ENCODE measurements around the gene PTPRG. TPM values are rescaled to one million over a fixed set of nuclear protein-coding genes. Genes with fewer than 3 reads are reported as not detected.

The PTPRG gene
- total and polyA plus RNA-seq, 2 of the 13 experiments (the other 11 are each of a cell fraction or from before 2014, with no cell fraction given), result 8.0 to 25.3 TPM

GRCh38 chr3:61857297-61857696, 295.9 kb downstream of the PTPRG start:
- Histone ChIP-seq H3K36me3 (replicated peaks in 1 of 2; ENCODE audit: control insufficient read depth in 1 of 2, insufficient read depth in 2 of 2, low read length in 2 of 2) (no peaks in the 10 kb centered on the region), H2AFZ (ENCODE audit: low read length) (no peak overlapping the region), H3K79me2 (ENCODE audit: insufficient read depth, low read length) (no peaks in the 10 kb centered on the region), H3K9ac (ENCODE audit: insufficient read depth, low read depth, low read length) (no peak overlapping the region), H4K20me1 (ENCODE audit: insufficient read depth, low read length) (no peaks in the 10 kb centered on the region), H3K4me1 (ENCODE audit: insufficient read depth, low read length) (peaks cover 10% of the 10 kb centered on the region), H3K4me3 (replicated peaks in 1 of 3; ENCODE audit: insufficient read depth in 1 of 3, low read depth in 2 of 3, low read length in 3 of 3) (no peak overlapping the region), H3K9me3 (ENCODE audit: low read length) (peaks cover 7% of the 10 kb centered on the region; the same call in 1 of the 2 replicates), H3K27ac (ENCODE audit: extremely low read length, insufficient read depth, low read length) (no peak overlapping the region), H3K4me2 (ENCODE audit: low read depth, low read length) (no peak overlapping the region), H3K27me3 (ENCODE audit: control insufficient read depth in 1 of 2, insufficient read depth in 2 of 2, low read length in 2 of 2) (no peaks in the 10 kb centered on the region)
- WGBS (ENCODE audit: low lambda C conversion rate), result 100% methylated on average over 2 of the region's 2 CpGs
- ChIA-PET POLR2A (no interaction called here), CTCF (ENCODE audit: low intra/inter-chr PET ratio, low total read pairs) (no interaction called here)
- ATAC-seq (no peak), FAIRE-seq (no peak), DNase-seq (ENCODE audit: low spot score) (no peak)
- intact Hi-C loops (cut with micrococcal nuclease; ENCODE audit: unreplicated experiment), result loop anchor here (5.0 kb wide), 1 partner anchor 330 kb away; no protein-coding TSS in a partner anchor
- no TSS peak for BruUV-seq (replicated peaks)
- in situ Hi-C loops (cut with HindIII; ENCODE audit: extremely low pct_ligation_motif_present, low pct_unique_long_range_greater_than_20kb), result loop anchor here (25.0 kb wide), 1 partner anchor 330 kb away; no protein-coding TSS in a partner anchor
- TF ChIP-seq RFXANK (CRISPR knock-in tag; IDR thresholded peaks at IDR 0.05) (no peak), MEIS1 (CRISPR knock-in tag; IDR thresholded peaks at IDR 0.05; ENCODE audit: borderline replicate concordance) (no peak), NAIF1 (CRISPR knock-in tag; IDR thresholded peaks at IDR 0.05; ENCODE audit: borderline replicate concordance) (no peak), ZFP37 (CRISPR knock-in tag; IDR thresholded peaks at IDR 0.05; ENCODE audit: borderline replicate concordance) (no peak), WIZ (CRISPR knock-in tag; IDR thresholded peaks at IDR 0.05) (no peak), ZNF652 (CRISPR knock-in tag; IDR thresholded peaks at IDR 0.05; ENCODE audit: borderline replicate concordance, low read depth) (no peak), ELF4 (CRISPR knock-in tag; IDR thresholded peaks at IDR 0.05; ENCODE audit: borderline replicate concordance) (no peak), ZNF570 (CRISPR knock-in tag; IDR thresholded peaks at IDR 0.05; ENCODE audit: borderline replicate concordance) (no peak), AKNA (CRISPR knock-in tag; IDR thresholded peaks at IDR 0.05; ENCODE audit: borderline replicate concordance) (no peak), ZHX1 (CRISPR knock-in tag; IDR thresholded peaks at IDR 0.05; ENCODE audit: low read depth) (no peak)

Measured in HepG2 (cell line).